ENCODE results near the gene OR5H6. TPM values are rescaled to one million over a fixed set of nuclear protein-coding genes. Genes with fewer than 3 reads are reported as not detected.

Gene OR5H6
- not detected for total RNA-seq

DNA sequence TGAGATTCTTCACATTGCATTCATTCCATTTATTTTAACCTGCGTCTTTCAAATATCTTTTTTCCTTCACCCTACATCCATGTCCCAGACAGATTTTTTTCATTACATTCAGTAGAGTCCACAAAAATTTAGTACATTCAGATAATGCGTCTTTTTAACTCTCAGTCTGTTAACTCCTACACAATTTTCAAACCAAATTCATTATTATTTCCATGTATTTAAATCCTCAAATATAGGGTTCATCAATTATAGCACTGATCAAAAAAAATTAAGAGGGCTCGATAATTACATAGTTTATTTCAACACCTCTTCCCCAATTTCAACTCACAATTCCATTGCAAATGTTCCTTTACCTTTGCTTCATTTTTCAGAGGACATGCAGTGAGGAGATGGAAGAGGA lies at the start of gene OR5H6:
Gene OR5H6 (plus strand): TSS at position 301 of the 400 bp plus-strand sequence. CDS start 89 bp downstream, at position 390.
- no peak for DNase-seq (ENCODE audit: low spot score in 2 of 2)
- no peaks in the 10 kb centered on the region for H3K27me3 ChIP-seq
- H3K9me3 ChIP-seq, result no peaks in the 10 kb centered on the region
- H3K4me1 ChIP-seq, result no peaks in the 10 kb centered on the region
- intact Hi-C loops (cut with DNase I), result no loop called here
- no peak within 1 kb of the TSS for H3K4me3 ChIP-seq
- H3K27ac ChIP-seq, result no peak within 1 kb of the TSS
- TF ChIP-seq, protein P1, sequence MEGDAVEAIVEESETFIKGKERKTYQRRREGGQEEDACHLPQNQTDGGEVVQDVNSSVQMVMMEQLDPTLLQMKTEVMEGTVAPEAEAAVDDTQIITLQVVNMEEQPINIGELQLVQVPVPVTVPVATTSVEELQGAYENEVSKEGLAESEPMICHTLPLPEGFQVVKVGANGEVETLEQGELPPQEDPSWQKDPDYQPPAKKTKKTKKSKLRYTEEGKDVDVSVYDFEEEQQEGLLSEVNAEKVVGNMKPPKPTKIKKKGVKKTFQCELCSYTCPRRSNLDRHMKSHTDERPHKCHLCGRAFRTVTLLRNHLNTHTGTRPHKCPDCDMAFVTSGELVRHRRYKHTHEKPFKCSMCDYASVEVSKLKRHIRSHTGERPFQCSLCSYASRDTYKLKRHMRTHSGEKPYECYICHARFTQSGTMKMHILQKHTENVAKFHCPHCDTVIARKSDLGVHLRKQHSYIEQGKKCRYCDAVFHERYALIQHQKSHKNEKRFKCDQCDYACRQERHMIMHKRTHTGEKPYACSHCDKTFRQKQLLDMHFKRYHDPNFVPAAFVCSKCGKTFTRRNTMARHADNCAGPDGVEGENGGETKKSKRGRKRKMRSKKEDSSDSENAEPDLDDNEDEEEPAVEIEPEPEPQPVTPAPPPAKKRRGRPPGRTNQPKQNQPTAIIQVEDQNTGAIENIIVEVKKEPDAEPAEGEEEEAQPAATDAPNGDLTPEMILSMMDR (IDR thresholded peaks at IDR 0.05), result no peak
- no peaks in the 10 kb centered on the region for H3K36me3 ChIP-seq

DNA sequence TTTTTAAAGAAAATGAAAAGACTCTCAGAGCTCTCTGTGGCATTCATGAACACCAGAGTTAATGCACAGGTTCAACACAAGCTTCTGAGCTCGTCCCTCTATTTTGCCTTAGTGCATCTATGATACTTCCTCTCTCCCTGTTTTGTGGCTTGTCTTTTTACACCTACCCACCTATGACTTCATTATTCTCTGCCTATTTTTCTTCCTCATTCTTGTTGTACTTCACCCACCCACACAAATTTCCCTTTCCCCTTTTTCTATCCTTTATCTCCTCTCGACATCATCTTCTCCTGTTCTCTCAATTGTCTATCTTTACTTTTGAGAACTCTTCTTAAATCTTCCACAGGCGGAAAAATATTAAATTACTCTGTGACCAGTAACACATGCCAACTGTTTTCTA lies 49.0 kb upstream of the OR5H6 start:
- no peaks in the 10 kb centered on the region for H3K9me3 ChIP-seq
- H3K27ac ChIP-seq, result no peak overlapping the region
- no peaks in the 10 kb centered on the region for H3K27me3 ChIP-seq
- no peaks in the 10 kb centered on the region for H3K4me1 ChIP-seq
- intact Hi-C loops (cut with DNase I), result no loop called here
- no peak overlapping the region for H3K4me3 ChIP-seq
- TF ChIP-seq, protein P1 (IDR thresholded peaks at IDR 0.05), result no peak
- H3K36me3 ChIP-seq, result no peaks in the 10 kb centered on the region
- DNase-seq (ENCODE audit: low spot score in 2 of 2), result no peak

DNA sequence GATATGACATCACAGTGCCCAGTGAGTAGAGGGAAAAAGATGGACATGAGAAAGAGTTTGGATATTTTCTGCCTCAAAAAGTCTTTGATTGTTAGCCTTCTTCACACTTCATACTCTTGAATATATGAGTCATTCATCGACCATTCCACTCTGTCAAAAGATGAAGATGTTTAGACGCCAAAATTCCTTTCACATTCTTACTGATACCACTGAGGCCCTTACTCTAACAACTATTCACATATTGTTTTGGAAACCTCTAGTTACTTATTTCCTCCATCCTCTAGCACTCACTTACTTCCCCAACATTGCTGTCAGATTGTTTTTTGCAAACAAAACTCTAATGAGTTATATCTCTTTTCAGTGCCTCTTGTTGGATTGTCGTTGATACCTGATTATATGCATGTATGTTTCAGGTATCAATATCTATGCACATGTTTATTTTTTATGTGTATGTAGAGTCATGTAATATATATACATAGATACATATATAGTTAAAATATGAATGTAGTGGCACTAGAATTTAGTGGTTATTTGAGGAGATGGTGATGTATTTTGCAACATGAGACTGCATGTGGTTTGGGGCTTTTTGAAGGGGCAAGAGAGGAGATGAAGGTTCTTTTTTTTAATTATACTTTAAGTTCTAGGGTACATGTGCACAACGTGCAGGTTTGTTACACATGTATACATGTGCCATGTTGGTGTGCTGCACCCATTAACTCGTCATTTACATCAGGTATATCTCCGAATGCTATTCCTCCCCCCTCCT lies 40.0 kb upstream of the OR5H6 start:
- no peak overlapping the region for H3K4me3 ChIP-seq
- intact Hi-C loops (cut with DNase I), result no loop called here
- H3K9me3 ChIP-seq, result no peaks in the 10 kb centered on the region
- DNase-seq (ENCODE audit: low spot score in 2 of 2), result no peak
- TF ChIP-seq, protein P1 (IDR thresholded peaks at IDR 0.05), result no peak
- H3K27me3 ChIP-seq, result no peaks in the 10 kb centered on the region
- no peaks in the 10 kb centered on the region for H3K4me1 ChIP-seq
- H3K27ac ChIP-seq, result no peak overlapping the region
- H3K36me3 ChIP-seq, result no peaks in the 10 kb centered on the region

DNA sequence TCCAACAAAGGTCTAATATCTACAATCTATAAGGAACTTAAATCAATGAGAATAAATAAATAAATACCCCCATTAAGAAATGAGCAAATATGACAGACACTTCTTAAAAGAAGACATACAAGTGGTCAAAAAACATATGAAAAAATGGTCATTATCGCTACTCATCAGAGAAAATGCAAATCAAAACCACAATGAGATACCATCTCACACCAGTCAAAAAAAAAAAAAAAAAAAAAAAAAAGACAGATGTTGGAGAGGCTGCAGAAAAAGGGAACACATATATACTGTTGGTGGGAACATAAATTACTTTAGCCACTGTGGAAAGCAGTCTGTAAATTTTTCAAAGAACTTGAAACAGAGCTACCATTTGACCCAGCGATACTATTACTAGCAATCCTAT lies 31.6 kb upstream of the OR5H6 start:
- intact Hi-C loops (cut with DNase I), result no loop called here
- TF ChIP-seq, protein P1 (IDR thresholded peaks at IDR 0.05), result no peak

DNA sequence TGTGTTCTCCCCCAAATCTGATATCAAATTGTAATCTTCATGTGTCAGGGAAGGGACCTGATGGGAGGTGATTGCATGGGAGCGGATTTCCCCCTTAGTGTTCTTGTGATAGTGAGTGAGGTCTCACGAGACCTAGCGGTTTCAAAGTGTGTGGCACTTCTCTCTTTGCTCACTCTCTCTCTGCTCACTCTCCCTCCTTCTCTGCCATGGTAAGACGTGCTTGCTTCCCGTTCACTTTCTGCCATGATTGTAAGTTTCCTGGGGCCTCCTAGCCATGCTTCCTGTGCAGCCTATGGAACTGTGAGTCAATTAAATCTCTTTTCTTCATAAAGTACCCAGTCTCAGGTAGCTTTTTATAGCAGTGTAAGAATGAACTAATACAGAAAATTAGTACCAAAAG lies 30.6 kb upstream of the OR5H6 start:
- no peak overlapping the region for H3K27ac ChIP-seq
- intact Hi-C loops (cut with DNase I), result no loop called here
- no peaks in the 10 kb centered on the region for H3K4me1 ChIP-seq
- no peak for DNase-seq (ENCODE audit: low spot score in 2 of 2)
- H3K27me3 ChIP-seq, result no peaks in the 10 kb centered on the region
- no peaks in the 10 kb centered on the region for H3K36me3 ChIP-seq
- H3K4me3 ChIP-seq, result no peak overlapping the region
- TF ChIP-seq, protein P1 (IDR thresholded peaks at IDR 0.05), result no peak
- no peaks in the 10 kb centered on the region for H3K9me3 ChIP-seq

More for the DNA sequence above, 31.6 kb upstream of the OR5H6 start:
- Histone ChIP-seq H3K9me3 (no peaks in the 10 kb centered on the region), H3K4me3 (no peak overlapping the region), H3K36me3 (no peaks in the 10 kb centered on the region), H3K27me3 (no peaks in the 10 kb centered on the region), H3K4me1 (no peaks in the 10 kb centered on the region), H3K27ac (no peak overlapping the region)
- no peak for DNase-seq (ENCODE audit: low spot score in 2 of 2)

Measured in ascending aorta (tissue), 2 donors.